Hematopoietic multipotent progenitor cell treated with erythropoietin and hydrocortisone succinate and interleukin-3 and kit ligand, for 8 days (in vitro differentiated cells): ENCODE results near the gene LRIG2.

Source experiments
- DNase-seq: peaks from one replicate; pipeline ENCODE4 v3.0.0-alpha.2; 2015

LRIG2 gene

DNA sequence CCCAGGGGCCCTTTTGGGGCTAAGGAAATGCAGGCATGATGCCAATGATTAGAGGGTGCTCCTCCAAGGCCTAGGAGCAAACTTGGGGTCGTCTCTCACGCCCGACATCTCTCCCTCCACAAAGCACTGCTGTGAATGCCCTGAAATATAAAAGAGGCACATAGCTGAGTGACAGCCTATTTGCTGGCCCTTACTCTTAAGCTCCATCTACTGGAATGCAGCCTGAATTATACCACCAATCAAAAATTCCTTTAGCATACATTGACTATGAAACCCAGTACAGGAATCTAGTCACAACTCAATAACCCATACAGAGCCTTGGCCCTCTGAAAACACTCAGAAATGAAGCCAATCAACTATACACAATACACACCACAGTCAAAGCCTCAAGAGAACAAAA is 105.5 kb downstream of the LRIG2 start:
- DNase-seq: peak; percentile 6
